Stimulated activated CD8-positive, alpha-beta memory T cell treated with anti-CD3 and anti-CD28 coated beads, Interleukin-15, amount 100 ng/mL, for 48 hours (primary cell): ENCODE measurements around the gene PRICKLE4.
"Not testable (repeated sequence)": the region's sequence is repeated elsewhere in the genome, so short reads cannot be mapped to it uniquely, and the experiment has no call there.

Experiments
- DNase-seq, 2 donors: peaks; one replicate each; pipeline ENCODE4 v3.0.0-alpha.2; 2020; ENCODE audit warnings: low read depth in 2 of 2

PRICKLE4 gene

GRCh38 chr6:41798901-41799558, 18.4 kb downstream of the PRICKLE4 start:
- no peak for DNase-seq

DNA sequence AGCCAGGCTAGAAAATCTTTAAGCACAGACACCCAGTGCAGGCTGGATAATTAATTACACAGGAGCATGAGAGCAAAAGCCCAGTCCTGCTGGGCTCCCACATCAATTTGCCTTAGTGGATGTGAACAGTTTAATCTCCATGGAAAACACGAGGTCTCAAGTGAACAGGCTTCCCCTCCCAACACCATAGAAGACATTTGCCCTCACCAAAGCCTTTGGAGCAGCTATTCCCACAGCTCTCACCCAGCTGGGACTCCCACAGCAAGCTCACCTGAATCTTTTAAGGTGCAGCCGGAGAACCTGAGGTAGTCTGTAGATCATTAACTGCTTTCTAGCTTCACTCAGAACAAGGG, 19.0 kb downstream of the PRICKLE4 start:
- DNase-seq, result no peak

- DNase-seq, result no peak
Observed at GRCh38 chr6:41801380-41801779, 20.8 kb downstream of the PRICKLE4 start.

- no peak for DNase-seq
Observed at GRCh38 chr6:41805830-41806774, 25.5 kb downstream of the PRICKLE4 start.

DNA sequence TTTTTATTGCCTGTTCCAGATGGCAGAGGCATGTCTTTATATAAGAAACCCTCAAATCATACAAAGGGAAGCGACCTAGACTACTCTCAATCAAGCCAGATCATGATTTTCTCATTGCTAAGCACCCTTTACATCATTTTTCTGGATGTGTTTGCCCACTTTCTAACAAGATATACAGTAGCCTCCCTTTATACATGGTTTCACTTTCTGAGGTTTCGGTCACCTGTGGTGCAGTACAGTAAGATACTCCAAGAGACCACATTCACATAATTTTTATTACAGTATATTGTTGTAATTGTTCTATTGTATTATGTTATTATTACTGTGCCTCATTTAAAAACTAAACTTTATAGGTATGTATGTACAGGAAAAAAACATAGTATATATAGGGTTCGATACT, 30.5 kb downstream of the PRICKLE4 start:
- no peak for DNase-seq

DNA sequence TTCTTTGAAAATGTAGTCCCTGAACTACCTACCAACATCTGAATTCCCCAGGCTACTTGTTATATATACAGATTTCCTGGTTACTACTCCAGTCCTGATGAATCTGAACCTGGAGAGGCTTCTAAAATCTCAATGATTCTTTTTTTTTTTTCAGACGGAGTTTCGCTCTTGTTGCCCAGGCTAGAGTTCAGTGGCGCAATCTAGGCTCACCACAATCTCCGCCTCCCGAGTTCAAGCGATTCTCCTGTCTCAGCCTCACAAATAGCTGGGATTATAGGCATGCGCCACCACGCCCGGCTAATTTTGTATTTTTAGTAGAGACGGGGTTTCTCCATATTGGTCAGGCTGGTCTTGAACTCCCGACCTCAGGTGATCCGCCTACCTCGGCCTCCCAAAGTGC, 31.4 kb downstream of the PRICKLE4 start:
- not testable (repeated sequence) for DNase-seq

- DNase-seq, result no peak
Observed at GRCh38 chr6:41813469-41813868, 32.9 kb downstream of the PRICKLE4 start.

DNA sequence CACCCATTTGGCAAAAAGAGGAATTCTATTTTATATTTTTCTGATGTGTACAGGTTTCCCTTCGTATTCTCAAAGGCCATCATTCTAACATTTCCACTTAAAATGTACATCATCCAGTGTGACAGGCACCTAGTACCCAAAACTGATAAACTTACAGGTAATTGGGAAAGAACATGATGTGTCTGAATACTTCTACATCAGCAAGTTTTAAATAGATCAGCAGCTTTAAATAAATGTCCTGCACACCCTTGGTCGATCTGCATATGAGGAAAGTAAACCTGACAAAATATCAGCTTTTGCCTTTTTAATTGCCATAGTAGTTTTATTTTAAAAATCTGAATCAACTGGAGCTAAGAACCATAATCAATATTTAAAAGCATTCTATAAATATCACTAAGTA, 33.4 kb downstream of the PRICKLE4 start:
- DNase-seq, result no peak

- DNase-seq, result no peak
Observed at GRCh38 chr6:41814629-41815028, 34.0 kb downstream of the PRICKLE4 start.

DNA sequence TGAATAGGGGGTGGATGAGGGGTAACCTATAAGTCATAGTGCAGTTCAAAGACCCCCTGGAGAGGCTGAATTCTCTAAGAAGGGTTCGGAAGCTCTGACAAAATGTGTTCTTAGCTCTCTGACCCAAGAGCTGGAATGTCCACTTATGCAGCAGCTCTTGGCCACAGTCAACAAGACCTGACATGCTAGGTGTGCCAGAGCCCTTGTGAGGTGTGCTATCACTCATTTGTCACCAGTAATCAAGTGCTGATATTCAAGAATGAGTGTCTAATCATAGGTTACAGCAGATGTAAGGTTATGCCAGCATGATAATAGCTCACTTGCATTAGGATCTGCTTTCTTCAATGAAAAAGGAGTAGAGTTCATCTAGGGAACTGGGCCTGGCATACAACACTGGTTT, 35.0 kb downstream of the PRICKLE4 start:
- DNase-seq, result no peak

GRCh38 chr6:41818271-41819054, 37.9 kb downstream of the PRICKLE4 start:
- no peak for DNase-seq

DNA sequence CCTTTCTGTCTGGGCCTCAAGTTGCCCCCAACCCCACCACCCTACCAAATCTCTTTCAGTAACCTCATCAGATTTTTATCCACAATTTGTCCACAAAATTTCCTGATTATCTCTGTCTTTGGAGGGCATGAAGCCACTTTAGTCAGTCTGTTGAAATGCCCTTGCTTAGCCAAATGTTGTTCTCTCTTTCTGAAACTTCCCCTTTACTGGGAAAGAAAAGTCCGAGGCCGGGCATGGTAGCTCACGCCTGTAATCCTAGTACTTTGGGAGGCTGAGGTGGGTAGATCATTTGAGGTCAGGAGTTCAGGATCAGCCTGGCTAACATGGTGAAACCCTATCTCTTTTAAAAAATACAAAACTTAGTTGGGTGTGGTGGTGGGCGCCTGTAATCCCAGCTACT, 40.7 kb downstream of the PRICKLE4 start:
- DNase-seq, result no peak

- DNase-seq, result no peak
Observed at GRCh38 chr6:41822021-41822420, 41.4 kb downstream of the PRICKLE4 start.

GRCh38 chr6:41823178-41823577, 42.6 kb downstream of the PRICKLE4 start:
- DNase-seq, result no peak

DNA sequence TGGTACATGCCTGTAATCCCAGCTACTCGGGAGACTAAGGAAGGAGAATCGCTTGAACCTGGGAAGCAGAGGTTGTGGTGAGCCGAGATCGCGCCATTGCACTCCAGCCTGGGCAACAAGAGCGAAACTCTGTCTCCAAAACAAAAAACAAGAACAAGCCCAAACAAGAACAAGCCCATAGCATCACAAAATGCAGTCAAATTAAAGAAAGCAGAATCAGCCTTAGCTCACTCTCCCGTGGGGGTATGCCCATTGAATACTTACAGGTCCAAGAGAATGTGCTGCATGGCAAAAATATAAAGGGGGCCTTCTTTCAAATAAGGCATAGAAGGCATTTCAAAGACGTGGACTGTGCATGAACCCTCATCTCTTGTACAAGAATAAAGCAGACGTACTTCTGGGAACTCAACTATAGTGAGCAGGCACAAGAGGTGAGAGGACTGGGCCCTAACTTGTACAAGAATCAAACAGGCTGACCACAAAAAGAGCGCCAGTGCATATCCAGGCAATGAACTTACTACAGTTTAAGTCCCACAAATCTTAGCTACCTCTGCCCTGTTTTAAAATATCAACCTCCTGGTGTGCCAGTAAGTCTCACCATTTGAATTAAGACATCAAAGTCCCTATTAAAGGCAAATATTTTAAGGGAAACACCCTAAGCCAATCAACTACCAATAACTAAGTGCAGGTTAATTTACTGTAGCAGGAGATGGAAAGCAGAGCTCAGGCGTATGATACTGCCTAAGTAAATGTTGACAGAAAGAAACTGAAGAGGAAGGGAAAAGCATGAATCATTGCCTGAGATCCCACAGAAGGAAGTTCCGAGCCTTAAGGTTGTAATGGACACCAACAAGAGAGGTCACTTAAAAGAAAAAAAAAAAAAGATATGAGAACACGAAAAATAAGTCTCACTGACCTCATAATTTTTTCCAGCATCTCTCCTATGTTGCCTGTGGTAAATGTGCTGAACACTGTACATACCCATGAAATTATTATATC, 44.3 kb downstream of the PRICKLE4 start:
- no peak for DNase-seq

GRCh38 chr6:41826343-41827022, 45.9 kb downstream of the PRICKLE4 start:
- DNase-seq, result no peak

- no peak for DNase-seq
Observed at GRCh38 chr6:41832263-41832662, 51.7 kb downstream of the PRICKLE4 start.

- DNase-seq, result no peak
Observed at GRCh38 chr6:41836022-41836659, 55.6 kb downstream of the PRICKLE4 start.

- DNase-seq, result no peak
Observed at GRCh38 chr6:41836660-41837052, 56.1 kb downstream of the PRICKLE4 start.
